ENCODE measurements around the gene EEF1AKMT3.

The EEF1AKMT3 gene

DNA sequence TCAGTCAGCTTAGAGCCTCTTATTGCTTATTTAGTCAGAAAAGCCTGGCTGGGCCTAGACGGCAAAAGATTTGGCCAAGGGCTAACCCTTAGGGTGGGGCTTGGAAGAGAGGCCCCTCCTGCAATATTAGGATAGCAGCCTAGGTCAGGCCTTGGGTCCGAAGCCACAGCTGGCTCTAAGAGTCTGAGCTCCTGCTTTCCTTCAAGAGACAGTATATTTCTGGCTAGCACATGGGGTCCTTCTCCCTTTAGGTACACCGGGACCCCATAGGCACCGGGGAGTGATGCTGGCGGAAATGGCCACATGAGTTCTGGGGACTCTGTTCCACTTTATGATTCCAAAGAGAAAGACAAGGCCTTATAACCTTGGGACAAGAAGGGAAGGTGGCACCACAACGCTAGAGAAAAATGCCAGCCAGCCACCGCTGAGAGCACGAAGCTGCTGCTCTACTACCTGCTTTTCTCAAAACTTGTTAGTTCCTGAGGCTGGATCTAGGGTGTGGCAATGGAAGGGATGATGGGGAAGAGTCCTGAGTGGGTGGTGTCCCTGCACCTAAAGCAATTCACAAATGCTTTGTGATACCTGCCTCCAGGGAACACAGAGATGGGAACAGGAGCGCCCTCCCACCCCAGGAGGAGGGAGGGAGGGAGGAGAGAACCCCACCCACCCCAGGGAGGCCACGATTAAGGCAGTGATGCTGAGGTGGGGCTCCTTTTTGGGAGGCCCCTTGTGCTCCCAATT, 49.2 kb downstream of the EEF1AKMT3 start:
- no peak for DNase-seq

DNA sequence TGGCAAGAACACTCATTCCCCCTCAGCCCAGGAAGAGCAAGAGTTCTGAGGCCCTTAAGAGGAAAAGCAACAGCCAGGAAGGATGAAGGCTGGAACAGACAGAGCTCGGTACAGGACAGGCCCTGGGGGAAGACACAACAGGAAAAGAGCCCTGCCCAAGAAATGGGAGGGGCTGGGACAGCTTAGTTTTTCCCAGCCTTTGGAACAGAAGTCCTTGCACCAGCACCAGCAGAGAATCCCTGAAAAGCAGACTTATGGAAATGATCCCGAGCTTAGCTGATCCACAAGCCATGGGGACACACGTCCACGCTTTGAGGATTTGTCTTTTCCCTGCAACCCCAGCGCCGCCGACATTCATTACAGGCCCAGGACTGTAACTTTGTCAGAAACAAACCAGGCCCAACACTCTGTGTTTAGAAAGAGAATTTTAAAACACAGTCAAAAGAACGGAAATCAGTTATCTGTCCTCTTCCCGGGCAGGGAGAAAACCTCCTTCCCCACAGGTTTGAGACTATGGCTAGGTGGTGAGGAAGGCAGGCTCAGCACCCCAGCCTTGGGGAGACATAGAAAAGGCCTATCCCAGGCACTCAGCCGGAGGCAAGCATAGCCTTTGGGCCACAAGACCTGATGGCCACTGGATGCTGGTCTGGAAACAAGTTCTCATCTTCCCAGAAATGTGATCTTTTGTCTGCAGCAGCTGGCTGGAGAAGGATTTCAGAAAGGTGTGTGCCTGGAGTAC, 50.1 kb downstream of the EEF1AKMT3 start:
- no peak for DNase-seq

DNA sequence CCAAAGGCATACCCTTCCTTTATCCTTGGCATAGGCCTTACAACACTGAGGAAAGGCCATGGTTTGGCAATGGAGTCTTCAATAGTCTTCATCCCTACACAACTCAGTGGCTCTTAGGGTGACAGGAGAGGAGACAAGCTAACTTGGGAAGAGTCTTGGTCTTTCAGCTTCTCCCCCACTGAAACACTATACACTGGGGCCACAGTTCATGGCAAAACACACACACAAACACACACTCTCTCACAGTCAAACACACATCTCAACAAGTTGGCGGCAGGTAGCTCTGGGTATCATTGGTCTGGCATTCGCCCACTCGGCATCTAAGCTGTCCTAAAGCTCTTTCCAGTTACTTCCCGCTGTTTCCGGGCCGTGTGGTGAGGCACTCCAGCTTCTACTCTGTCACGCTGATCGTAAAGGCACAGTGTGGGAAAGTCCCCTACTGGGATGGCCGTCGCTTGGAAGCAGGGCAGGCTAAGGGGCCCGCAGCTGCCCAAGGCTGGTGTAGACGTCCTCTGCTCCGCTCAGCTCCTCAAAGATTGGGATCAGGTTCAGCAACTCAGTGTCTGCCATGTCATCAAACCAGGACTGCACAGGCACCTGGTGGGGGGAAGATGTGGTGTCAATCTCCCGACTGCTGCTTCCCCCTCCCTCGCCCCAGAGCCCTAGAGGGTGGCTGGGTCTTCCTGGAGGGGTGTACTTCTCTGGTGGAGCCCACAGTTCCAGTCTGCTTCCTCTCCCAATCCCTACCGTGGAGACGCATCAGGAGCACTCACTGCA, 50.9 kb downstream of the EEF1AKMT3 start:
- DNase-seq, result no peak

DNA sequence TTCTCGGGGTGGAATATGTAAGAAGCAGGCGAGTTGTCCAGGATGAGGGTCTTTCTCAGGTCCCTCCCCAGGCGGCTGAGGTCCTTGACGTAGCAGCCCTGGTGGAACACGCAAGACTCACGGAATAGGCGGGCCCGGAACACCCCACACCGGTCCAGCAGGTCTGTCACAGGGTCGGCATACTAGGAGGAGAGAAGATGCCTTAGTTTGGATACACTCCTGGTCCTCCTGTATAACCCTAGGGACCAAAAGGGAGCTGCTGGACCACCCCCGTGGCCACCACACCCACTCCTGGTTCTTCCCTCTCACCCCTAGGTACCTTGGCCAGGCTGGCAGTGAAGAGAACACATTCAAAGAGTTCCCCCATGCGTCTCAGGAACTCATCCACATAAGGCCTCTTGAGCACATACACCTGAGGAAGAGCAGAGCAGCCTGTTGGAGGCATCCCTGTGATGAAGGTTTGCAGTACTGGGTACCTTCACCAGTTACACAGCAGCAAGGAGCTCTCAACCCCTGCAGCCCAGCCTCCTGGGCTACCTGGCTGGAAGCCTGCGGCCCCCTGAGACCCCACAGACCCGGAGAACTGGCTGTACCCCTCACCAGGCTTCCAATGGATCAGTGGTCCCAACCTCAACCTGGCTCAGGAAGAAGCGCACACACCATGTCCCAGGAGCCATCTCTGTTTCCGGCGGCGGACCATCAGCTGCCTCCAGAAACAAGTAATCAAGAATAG, 51.7 kb downstream of the EEF1AKMT3 start:
- DNase-seq, result no peak

DNA sequence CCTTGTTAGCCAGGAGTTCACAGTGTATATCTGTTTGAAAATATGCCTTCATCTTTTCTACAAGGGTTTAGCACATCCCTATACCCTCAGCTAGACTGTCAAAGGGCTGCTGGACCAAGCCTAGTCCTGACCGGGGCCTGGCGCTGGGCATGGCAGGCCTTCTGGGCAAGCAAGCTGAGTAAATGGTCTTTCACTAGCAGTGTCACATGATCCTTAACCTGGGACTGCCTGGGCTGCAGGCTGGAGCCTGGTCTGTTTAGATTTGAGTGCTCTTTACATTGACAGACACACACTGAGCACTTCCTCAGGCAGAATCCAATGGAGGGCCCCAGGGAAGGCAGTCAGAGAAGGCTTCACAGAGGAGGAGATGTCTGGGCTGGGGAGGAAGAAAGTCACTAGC, 53.0 kb downstream of the EEF1AKMT3 start:
- no peak for DNase-seq

DNA sequence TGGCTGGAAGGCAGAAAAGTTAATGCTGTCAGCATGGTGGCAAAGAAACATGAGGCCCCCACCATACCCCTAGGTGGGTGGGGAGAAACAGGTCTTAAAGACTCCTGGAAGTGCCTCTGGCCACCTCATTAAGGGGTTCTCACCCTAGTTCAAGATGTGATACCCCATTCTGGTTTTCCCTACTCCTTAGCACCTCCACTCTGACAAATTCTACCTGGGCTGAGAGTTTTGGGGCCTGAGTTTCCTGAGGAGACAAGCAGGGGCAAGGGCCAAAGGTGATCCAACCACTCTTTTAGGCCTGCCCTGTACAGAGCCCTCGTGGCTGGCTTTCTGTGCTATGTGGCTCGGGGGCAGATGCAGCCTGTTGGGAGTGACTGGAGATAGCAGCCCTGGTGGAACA, 54.0 kb downstream of the EEF1AKMT3 start:
- no peak for DNase-seq

DNA sequence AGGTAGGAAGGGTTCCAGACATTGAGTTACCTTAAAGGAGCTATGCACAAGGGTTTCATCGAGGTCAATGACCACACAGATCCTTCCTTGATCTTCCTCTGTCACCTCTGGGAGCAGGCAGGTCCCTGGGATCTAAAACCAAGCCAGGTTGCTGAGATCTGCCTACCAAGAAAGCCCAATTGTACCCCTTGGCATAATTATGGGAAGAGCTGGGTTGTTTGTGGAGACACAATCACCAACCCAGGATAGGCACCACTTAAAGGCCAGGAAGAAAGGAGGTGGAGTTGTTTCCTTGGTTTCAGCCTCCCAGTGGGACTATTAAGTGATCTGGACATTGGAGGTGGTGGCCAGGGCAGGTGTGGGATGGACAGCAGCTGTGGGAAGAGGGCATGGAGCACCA, 54.6 kb downstream of the EEF1AKMT3 start:
- no peak for DNase-seq

DNA sequence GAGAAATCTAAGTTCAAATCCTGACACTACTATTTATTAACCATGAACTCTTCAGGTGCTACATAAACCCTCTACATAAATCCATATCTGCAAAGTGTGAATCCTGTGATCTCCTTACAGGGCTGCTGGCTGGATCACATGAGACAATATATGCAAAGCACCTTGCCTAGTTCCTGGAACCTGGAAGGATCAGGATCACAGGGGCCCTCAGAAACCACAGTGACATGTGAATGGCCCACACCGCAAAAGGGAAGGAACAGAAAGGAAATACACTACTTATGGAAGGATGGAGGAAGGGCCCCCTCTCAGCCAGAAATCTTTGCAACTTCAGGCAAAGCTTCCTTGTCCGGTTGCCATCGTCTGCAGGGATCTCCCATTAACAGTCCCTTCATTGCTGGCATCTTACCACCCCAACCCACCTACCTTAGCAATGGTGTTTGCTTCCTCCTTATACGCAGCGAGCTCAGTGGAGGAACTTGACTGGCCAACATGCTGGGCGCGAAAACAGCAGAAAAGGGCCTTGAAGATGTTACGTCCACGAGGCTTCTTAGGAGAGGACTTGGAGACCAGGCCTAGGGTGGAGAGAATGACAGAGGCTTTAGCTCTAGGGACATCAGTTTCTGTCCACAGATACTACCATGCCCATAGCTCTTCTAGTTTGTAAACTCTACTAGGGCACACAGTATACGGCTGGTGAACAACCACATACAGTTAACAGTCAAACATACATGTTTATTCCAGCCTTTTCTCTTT, 56.8 kb downstream of the EEF1AKMT3 start:
- no peak for DNase-seq

DNA sequence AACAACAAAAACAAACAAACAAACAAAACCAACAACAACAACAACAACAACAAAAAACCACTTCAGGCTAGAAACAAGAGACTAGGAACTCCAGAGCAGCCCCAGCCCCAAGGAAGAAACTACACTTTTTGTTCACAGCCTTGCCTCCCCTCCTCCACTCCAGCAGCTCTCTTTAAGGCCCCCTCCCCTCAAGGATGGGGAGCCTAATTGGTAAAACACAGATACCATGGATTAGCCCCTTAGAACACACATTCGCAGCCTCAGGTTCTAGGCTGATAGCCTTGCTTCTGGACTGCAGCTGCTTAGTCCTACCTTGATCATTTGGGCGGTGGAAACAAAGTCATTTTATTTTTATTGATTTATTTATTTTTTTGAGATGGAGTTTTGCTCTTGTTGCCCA, 58.0 kb downstream of the EEF1AKMT3 start:
- DNase-seq, result no peak

Measured in NCI-H82 (cell line).